CD4-positive, alpha-beta T cell treated with Interleukin-6 for 4 hours (primary cell): Measurements from ENCODE around the gene PPM1L.

Experiments
- DNase-seq: peaks from one replicate; pipeline ENCODE4 v3.0.0-alpha.2; 2020; ENCODE audit warnings: mixed read lengths

Gene PPM1L

GRCh38 chr3:160857476-160858119 lies 101.6 kb downstream of the PPM1L start:
- no peak for DNase-seq

- no peak for DNase-seq
These were observed 104.3 kb downstream of the PPM1L start for GRCh38 chr3:160860346-160860745.

DNA sequence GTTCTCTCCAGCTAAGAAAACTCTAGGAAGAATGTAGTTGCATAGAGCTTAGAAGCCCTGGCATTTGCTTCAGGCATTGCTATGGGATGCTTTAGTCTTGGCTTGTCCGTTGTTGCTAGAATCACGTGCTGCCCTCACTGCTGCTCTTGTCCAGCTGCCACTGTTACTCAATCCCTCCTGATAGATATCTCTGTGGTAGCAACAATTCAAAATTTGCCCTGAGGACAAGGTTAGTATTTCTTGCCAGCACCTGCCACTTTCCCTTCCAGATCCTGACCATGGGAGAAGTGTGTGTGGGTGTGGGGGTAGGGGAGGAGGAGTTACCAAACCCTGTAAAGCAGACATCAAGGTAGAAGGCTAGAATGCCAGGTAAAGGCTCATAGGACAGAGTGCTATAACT lies 113.8 kb downstream of the PPM1L start:
- DNase-seq: no peak

DNA sequence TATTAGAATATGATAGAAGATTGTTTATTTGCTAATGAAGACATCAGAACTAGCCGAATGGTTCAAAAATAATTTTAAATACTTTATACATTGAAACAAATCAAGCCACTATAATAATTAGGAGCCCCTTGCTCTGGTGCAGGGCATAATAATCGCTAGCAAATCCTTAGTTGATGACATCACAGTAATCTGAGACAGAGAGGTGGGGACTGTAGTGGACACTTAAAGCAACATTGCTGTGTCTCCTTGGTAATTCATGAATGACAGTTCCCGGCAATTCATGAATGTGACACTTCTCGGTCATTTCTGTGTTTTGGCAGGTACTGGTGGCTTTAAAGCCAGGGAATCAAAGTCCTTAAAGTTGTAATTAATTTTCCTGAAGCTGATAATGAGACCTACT lies 114.3 kb downstream of the PPM1L start:
- DNase-seq: no peak

DNA sequence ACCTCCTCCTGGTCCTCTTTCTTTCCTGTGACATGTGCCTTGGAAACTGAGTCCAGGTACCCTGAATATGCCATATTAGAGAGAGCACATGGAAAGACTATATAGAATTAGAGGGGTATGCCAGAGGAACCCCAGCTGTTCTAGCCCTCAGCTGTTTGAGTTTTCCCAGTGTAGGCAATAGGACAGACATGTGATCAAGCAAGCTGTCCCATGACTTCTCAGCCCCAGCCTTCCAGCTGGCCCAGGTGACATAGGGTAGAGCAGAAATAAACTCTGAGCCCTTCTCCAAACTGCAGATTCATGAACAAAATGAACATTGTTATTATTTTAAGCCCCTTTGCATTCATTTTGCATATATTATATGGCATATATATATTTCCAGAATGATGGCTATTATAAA lies 118.7 kb downstream of the PPM1L start:
- DNase-seq: no peak

GRCh38 chr3:160876643-160877042 lies 120.6 kb downstream of the PPM1L start:
- no peak for DNase-seq

GRCh38 chr3:160879859-160880258 lies 123.8 kb downstream of the PPM1L start:
- DNase-seq: no peak

DNA sequence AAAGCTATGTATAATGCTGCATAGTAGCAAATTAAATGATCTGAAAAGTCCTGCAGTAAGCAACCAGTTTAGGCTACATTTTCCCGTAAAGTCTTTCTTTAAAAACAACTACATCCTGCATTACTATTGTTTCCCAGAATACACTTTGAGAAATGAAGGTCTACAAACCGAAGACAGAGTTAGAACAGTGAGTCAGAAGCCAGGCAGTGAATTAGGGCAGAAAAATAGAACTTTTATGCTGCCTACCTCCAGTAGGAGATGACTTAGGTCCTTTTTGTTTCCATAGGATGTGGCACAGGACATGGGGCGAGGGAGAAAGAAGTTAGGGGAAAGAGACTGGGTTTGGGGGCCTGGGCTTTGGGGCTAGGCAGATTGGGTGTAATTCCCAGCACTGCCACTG lies 127.3 kb downstream of the PPM1L start:
- no peak for DNase-seq

- DNase-seq: no peak
These were observed 129.8 kb downstream of the PPM1L start for GRCh38 chr3:160885791-160886286.

GRCh38 chr3:160886421-160886820 lies 130.4 kb downstream of the PPM1L start:
- DNase-seq: no peak

- no peak for DNase-seq
These were observed 137.2 kb downstream of the PPM1L start for GRCh38 chr3:160893207-160893606.

DNA sequence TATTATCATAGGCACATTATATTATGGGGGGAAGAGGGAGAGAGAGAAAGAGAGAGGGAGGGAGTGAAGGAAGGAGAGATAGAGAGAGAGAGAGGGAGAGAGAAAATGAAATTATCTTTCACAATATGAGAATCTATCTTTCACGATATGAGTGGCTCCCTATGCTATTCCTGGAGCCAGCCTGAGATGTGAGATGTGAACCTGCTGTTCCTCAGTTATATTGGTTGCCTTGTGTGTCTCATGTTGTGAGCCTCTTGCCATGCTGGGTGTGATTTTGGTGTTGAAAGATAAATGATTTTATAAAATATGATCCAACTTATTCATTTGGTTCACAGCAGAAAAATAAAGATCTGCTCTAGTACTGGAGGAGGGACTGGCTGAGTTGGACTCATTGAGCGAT lies 148.7 kb downstream of the PPM1L start:
- DNase-seq: no peak

DNA sequence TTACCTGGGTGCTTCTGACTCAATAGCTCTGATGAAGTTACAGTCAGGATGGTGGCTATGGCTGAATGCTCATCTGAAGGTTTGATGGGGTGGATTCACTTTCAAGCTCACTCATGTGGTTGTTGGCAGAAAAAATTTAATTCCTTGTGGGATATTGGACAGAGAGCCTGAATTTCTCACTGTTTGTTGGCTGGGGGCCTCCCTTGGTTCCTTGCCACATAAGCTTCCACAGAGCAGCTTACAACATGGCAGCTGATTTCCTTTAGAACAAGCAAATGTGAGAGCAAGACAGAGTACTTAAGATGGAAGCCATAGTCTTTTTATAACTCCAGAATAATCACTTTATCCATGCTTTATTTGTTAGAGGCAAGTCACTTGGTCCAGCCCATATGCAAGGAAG lies 150.6 kb downstream of the PPM1L start:
- DNase-seq: no peak

DNA sequence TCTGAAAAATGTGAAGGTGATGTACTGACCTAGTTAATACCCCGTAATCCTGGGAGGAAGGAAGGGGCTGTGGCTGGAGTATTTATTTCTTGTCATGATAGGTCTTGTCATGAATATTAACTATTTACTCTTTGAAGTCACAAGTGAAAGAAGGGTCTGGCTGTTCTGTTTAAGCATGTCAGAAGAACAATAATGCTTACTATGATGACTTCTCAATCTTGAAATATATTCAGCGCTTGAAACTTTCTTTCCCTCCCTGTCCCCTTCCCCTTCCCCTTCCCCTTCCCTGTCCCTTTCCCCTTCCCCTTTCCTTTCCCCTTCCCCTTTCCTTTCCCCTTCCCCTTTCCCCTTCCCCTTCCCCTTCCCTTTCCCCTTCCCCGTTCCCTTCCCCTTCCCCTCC lies 153.9 kb downstream of the PPM1L start:
- DNase-seq: no peak

DNA sequence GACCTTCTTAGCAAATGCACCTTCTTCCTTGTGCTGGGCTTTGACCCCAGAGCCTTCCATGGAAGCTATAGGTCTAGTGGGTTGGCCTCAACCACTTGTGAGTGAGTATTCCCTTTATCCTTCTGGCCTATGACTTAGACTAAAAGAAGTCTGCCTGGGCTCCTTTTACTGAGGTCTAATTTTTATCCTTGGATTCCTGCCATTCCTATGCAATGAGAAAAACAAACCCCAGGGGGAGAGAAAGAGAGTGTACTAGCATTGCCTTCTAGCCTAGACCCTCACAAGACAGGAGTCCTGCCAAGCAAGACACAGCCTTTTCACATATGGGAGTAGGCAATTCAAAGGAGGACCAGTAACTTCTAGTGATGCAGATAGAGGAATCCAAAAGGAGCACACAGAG lies 155.4 kb downstream of the PPM1L start:
- DNase-seq: no peak

DNA sequence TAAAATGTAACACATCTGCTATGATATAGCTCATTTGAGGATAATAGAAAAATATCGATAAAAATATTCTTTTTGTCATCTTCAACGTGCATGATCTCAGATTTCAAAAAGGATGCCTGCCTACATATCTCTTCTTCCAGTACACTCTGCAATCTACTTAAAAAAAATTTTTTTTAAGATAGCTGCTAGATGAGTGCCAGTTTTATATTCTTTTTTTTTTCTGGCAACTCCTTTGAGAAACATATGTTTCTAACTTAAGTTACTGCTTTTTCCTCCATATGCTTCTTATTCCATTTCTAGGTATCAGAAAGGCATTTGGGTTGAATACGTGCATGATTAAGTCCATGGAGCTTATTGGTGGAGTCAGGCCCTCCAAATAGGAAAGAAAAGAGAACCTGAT lies 160.4 kb downstream of the PPM1L start:
- DNase-seq: no peak

- DNase-seq: no peak
These were observed 163.9 kb downstream of the PPM1L start for GRCh38 chr3:160919942-160920341.

DNA sequence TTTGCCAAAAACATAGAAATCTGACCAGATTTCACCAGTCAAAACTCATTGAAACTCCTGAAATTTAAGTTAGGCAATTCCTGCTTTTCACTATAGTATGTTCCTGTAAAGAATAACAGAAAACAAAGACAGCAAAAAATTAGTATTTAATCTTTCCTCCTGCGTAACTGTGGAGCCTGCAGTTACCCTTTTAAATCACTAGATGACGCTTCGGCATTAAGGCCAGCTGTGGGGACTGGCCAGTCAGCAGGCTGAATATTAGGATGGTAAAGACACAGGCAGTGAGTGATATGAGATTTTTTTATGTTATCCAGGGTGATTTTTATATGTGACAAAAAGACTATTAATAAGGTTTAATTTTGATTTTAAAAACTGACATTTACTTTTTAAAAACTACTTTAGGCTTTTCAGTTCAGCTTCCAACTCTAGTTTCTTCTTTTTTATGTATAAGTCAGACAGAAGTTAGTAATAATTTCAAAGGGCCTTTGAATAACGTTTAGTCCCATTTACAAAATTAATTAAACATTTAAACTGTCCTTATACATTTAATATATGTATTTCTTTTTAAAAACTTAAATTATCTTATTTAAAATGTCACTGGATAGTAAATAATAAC lies 165.1 kb downstream of the PPM1L start:
- no peak for DNase-seq

DNA sequence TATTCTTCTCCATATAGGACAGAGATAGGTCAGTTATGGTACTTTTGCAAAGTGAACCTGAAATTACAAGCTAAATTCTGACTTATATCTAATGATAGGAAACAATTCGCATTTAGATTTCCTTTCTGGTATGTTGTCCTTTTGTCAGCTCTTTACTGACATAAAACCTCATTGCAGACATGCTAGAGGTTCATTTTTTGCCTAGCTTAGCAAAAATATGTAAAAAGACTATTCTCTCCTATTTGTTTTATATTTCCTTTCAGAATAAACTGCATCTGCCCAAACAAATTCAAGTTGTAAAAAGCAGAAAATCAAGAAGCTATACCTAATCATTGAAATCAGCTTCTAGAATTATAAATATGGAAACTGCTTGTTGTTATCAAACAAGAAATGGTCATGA lies 168.7 kb downstream of the PPM1L start:
- DNase-seq: no peak

DNA sequence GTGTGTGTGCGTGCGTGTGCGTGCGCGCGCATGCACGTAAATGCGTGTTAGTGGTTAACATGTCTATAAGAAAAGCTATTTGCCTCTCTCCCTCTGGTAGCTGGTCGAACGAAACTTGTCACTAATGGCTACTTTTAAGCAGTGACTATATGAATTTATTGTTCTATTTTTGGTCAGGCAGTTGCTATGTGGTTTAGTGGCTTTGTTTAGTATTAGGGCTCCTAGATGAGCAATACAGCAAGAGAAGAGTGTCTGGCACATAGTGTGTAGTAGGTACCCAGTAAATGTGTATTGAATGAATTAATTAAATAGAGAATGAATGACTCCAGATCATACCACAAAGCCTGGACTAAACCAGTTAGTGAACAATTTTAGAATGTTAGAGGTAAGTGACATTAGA lies 171.6 kb downstream of the PPM1L start:
- DNase-seq: no peak

GRCh38 chr3:160928183-160928726 lies 172.2 kb downstream of the PPM1L start:
- no peak for DNase-seq

- no peak for DNase-seq
These were observed 173.6 kb downstream of the PPM1L start for GRCh38 chr3:160929595-160929994.

DNA sequence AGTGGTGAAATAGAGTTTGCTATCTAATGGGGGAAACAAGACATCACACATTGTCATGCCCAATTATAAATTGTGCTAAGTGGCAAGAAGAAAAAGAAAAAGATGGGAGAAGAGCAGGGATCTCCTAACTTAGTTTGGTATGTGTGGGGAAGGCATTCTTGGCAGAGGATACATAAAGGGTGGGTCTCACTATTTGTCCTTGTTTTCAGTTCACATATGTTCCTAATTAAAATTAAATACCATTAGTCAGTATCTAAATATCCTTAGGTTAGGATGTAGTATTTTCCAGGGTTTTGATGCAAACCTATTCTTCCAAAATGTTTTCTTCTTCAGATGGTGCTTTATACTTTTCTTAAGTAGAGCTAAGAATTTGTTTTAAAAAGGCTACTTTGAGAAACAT lies 175.4 kb downstream of the PPM1L start:
- no peak for DNase-seq

- DNase-seq: no peak
These were observed 179.5 kb downstream of the PPM1L start for GRCh38 chr3:160935413-160936095.
